AG09319 (cell line): ENCODE data around the gene GSTP1.

Experiments
- DNase-seq: peaks from one replicate; pipeline ENCODE4 v3.0.0-alpha.2; 2010; ENCODE audit warnings: low read depth; ENCODE audit errors: extremely low read depth
- TF ChIP-seq, protein P1 (sequence below): IDR thresholded peaks from 2 replicates; pipeline ENCODE4 v1.5.1; 2011; ENCODE audit warnings: low read depth, mild to moderate bottlenecking, inconsistent platforms, low read length, moderate library complexity

Gene GSTP1

DNA sequence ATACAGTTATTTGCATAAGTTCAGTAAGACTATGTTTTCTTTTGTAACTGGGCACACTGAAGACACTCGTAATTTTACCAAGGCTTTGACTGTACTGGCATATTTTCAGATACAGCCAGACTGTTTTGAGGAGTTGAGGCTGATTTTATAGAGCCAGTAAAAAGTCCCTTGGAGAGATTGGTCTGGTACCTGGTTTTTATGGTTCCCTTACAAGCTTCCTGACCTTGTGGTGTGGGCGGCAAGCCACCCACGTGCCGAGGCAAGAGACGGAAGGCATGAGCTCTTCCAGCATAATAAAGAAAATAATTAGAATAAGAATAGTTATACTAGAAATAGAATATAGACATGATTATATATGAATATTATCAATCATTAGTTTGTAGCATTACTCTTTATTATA is 11.3 kb upstream of the GSTP1 start:
- DNase-seq: no peak
- TF ChIP-seq, protein P1, sequence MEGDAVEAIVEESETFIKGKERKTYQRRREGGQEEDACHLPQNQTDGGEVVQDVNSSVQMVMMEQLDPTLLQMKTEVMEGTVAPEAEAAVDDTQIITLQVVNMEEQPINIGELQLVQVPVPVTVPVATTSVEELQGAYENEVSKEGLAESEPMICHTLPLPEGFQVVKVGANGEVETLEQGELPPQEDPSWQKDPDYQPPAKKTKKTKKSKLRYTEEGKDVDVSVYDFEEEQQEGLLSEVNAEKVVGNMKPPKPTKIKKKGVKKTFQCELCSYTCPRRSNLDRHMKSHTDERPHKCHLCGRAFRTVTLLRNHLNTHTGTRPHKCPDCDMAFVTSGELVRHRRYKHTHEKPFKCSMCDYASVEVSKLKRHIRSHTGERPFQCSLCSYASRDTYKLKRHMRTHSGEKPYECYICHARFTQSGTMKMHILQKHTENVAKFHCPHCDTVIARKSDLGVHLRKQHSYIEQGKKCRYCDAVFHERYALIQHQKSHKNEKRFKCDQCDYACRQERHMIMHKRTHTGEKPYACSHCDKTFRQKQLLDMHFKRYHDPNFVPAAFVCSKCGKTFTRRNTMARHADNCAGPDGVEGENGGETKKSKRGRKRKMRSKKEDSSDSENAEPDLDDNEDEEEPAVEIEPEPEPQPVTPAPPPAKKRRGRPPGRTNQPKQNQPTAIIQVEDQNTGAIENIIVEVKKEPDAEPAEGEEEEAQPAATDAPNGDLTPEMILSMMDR: no peak

DNA sequence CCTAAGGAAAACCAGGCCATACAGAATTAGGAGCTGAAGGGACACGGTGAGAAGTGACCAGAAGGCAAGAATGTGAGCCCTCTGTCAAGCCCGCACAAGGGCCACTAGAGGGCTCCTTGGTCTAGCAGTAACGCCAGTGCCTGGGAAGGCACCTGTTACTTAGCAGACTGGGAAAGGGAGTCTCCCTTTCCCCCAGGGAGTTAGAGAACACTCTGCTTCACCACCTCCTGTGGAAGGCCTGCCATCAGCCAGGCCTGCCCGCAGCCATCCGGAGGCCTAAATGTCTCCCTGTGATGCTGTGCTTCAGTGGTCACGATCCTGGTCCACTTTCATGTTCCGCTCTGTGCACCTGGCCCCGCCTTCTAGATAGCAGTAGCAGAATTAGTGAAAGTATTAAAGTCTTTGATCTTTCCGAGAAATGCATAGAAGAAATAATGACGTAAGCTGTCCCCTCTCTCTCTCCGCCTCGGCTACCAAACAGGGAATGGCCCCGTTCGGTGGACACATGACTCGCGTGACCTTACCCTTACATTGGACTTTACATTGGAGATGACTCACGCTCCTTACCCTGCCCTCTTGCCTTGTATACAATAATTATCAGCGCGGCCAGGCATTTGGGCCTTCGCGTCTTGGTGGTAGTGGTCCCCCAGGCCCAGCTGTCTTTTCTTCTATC is 10.7 kb upstream of the GSTP1 start:
- TF ChIP-seq, protein P1: peak; percentile 75
- peak; percentile 15 for DNase-seq

DNA sequence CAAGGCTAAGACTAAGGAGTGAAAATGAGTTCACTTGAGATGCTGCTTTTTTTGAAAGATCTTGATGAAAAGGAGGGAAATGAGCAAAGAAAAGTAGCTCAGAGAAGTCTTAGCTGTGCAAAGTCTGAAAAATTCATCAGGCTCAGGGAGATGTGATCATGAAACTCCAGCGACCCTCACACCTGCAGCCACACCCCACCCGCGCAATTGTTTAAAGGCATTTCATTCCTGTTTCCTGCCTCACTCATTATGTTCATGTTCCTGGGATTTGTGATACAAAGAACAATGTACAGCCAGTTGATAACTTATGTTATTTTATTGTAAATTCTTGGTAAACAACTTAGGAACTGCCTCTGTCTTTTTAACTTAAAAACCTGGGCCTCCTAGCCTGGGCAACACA is 8.7 kb upstream of the GSTP1 start:
- DNase-seq: no peak
- TF ChIP-seq, protein P1: no peak

DNA sequence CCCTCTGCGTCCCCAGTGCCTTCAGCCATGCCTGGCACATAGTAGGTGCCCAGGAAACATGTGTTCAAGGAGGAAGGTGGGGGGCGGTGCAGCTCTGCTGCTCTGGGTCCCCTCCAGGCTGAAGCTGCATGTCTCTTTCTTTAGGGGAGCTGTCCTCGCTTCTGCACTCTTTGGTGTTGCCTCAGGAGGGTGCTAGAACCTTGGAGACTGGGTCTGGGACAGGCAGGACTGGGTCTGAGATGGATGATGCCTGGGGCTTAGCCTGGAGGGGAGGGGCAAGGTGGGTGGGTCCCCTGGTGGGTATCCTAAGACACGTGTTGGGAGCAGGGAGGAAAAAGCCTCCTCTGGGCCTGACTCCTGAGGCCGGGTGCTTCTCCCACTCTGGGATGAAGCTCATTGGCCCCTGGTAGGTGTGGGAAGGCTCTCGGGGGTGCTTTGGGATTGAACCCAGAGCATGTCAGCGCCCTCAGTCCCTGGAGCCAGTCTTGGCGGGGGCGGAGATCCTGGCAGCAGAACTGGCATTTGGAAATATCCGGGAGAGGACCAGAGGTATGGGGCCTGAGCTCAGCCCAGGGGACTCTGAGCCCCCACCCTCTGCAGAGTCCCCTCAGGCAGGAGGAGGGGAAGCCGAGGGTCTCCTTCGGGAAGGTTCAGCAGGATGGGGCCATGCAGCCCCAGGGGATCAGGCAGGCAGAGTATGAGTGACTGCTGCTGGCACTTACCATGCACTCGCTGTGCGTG is 6.7 kb upstream of the GSTP1 start:
- TF ChIP-seq, protein P1: no peak
- no peak for DNase-seq

DNA sequence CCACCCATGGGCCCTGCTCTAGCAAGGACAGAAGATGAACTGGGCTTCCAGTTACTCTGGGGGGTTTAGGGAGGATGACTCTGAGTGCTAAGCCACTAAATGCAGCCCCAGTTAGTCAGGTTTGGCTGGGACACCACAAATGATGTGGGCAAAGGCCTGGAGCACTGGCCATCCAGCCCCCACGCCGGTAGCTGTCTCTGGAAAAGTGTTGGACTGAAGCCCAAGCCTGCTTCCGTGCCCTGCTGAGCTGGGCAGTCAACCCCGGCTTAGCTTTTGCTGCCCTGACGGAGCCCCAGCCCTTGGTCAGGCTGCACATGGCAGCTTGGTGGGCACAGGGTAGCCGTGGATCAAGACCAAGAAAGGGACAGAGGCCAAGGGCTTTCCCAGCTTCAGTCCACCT is 5.7 kb upstream of the GSTP1 start:
- TF ChIP-seq, protein P1: no peak
- no peak for DNase-seq

GRCh38 chr11:67581469-67581868 is 2.1 kb upstream of the GSTP1 start:
- TF ChIP-seq, protein P1: no peak
- DNase-seq: no peak

DNA sequence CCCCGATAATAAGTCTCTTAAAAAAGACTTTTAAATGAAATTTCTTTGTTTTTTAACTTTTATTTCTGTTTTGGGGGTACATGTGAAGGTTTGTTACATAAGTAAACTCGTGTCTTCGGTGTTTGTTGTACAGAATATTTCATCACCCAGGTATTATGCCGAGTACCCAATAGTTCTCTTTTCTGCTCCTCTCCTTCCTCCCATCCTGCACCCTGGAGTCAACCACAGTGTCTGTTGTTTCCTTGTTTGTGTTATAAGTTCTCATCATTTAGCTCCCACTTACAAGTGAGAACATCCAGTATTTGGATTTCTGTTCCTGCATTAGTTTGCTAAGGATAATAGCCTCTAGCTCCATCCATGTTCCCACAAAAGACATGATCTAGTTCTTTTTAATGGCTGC is 1.6 kb upstream of the GSTP1 start:
- DNase-seq: no peak
- TF ChIP-seq, protein P1: no peak
